HG03045 (cell line): ENCODE measurements around the gene F10.

Experiments used
- ATAC-seq: cut with Tn5 transposase; IDR thresholded peaks from one replicate; pipeline ENCODE4 v1.9.1; 2021; ENCODE audit warnings: mild to moderate bottlenecking, moderate library complexity; ENCODE audit not compliant: unreplicated experiment

Gene F10

DNA sequence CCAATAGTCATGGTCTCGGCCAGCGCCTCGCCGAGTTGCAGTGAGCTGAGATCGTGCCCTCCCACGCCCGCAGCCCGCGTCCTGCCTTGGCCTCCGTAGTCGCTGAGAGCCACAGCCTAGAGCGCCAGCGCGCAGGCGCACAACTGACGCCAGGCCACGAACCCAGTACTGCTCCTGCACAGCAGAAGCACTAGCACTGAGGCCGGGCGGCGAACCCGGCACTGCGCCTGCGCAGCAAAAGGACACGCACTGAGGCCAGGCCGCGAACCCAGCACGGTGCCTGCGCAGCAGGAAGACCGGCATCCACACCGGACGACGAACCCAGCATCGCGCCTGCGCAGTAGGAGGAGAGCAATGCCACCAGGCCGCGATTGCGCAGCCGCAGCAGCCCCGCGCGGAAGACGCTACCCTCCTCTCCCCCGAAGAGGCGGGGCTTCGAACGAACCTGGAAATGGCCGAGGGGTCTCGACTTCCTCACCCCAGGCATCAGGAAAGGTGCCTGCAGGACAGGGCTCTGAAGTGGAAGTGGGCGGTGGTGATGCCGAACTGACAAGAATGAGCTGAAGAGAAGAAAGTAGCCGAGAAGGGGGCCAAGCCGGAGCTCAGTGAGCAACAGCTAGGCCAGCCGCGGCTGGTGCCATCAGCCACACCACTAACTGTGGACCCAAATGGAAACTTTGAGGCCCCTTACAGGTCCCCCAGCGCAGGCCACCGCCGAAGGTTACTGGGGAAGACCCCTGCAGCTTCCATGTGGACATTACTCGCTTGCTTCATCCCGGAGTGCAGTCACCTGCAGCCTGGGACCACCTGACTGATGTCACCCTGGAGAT lies 7.5 kb downstream of the F10 start:
- ATAC-seq = no peak

DNA sequence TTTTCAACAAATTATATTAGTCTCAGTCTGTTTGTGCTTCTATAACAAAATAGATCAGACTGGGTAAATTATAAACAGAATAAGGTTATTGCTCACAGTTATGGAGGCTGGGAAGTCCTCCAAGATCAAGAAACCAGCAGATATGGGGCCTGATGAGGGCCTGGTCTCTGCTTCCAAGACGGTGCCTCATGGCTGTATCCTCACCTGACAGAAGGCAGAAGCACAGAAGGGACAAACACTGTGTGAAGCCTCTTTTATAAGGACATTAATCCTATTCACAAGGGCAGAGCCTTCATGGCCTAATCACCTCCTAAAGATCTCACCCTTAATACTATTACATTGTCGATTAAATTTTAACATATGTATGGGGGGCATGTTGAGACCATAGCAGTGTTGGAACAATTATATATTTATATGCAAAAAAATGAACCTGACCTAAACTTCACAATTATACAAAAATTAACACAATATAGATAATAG lies 12.7 kb downstream of the F10 start:
- no peak for ATAC-seq

DNA sequence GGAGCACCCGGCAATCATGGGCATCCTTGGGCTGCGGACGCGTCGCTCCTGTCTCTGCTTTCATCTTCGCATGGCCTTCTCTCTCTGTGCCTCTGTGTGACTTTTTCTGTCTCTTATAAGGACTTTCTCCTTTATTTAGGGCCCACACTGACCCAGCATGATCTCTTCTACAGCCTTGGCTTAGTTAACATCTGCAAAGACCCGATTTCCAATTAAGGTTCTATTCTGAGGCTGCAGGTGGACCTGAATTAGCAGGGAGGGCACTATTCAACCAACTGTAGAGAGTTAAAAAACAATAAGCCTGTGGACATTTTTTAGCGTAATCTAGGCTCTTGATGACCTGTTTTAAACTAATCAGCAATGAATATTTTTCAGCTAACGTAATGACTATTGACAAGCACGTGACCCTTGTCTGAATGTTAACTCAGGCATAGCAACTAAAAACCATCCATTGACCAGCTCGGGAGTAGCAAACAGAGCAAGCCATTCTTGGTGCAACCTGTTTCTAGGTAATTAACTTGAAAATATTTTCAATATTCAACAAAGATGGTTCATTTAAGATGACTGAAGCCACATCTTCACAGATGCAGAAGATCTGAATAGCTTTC lies 15.2 kb downstream of the F10 start:
- ATAC-seq = no peak

DNA sequence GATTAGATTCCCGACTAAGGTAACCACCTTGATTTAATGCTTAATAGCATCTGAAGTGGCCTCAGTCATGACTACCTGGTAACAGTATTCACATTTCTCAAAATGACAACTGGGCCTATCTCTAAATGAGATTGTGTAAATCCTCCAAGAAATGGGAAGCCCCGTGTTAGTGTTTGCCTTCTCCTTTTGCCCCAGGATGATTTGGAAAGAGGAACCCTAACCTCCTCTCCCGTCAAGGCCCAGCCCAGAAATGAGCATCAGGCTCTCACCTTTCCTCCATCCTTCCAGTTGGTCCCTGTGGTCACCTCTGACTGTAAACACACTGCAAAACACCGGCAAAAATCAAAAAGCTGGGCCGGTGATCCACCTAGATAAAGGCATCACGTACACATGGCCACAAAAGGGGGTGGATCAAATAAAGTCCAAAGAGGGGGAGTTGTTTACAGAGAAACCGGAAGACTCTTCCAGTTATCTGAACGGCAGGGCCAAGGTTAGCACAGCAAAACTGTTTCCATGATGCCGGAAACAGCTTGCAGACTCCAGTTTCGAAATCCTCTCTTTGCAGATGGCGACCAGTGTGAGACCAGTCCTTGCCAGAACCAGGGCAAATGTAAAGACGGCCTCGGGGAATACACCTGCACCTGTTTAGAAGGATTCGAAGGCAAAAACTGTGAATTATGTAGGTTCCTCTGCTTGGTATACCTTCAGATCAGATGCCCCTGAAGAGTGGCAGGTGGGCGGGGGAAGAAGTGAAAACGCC lies 16.4 kb downstream of the F10 start:
- no peak for ATAC-seq

DNA sequence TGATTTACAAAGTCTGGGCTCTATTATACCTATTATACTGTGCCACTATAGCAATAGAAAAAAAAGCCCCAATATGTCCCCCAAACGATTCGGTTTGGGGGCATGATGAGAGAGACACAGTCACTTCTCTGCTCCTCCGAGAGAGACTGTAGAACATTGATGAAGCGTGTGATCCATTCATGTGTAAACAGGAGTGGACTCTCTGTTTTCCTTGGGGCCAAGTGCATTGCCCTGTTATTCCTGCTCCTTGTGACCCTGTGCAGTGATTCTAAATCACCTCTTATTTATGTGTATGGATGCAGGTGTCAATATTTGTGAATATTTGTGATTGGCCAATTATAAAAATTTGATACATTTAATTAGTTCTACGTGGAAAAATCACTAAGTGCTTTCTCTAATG lies 17.0 kb downstream of the F10 start:
- no peak for ATAC-seq

DNA sequence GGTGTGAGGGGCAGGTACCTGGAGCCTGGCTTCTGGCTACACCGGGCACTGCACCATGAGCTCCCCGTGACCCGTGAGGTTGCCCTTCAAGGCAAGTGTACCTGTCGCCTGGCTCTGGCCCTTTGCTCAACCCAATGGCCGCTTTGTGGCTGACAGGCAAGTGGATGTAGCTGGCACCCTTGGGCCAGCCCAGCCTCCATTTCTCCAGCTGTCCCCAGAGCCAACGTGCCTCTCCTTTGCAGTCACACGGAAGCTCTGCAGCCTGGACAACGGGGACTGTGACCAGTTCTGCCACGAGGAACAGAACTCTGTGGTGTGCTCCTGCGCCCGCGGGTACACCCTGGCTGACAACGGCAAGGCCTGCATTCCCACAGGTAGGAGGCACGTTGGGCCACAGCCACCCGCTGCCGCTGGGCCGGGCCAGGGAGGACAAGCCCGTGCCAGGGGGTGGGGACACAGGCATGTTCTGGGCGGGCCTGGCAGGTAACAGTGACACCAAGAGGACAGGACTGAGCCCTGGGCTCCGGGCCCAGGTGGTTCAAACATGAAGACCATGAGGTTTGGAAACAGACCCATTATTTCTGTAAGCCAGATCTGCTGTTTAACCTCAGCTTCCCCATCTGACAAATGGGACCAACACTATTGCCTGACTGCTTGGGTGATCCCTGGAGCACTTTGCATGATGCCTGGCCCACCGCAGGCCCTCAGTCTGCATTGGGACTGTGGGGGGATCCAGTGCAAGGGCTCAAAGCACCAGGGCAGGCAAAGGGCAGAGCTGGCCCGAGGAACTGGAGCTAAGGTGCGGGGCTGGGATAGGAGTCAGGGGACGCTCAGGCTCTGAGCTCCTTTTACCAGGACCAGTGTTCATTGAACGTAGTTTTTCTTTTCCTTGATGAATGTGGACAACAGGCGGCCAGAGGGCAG lies 18.3 kb downstream of the F10 start:
- ATAC-seq = no peak

DNA sequence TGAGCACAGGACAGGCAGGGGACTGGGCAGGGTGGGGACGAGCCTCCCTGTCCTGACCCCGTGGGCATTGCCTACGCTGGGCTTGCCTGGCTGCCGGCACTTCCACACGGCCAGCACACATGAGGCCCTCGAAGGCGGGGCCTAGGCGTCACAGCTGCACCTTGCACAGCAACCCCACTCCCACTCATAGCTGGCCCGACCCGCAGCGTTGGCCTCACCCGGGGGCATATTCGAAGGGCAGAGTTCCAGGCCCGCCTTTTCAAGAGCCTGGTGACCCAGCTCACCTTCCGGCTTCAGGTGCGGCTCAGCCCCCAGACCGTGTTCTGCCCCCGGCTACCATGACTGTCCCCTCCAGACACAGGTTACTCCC lies 19.0 kb downstream of the F10 start:
- ATAC-seq = no peak

DNA sequence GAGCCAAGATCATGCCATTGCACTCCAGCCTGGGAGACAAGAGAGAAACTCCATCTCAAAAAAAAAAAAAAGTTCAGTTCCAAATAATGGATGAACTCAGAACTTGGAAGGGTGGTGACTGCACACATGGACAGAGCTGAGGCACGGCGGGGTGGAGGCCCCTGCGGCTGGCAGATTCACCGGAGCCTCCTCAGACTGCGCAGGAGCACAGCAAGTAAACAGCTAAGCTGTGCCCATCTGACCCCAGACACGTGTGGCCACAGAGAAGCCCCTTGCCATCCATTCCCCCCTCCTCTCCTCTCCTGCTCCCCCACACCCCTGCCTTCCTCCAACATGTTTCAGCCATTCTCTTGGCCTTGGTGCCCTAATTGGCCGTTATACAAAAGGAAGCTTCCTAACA lies 20.3 kb downstream of the F10 start:
- no peak for ATAC-seq

DNA sequence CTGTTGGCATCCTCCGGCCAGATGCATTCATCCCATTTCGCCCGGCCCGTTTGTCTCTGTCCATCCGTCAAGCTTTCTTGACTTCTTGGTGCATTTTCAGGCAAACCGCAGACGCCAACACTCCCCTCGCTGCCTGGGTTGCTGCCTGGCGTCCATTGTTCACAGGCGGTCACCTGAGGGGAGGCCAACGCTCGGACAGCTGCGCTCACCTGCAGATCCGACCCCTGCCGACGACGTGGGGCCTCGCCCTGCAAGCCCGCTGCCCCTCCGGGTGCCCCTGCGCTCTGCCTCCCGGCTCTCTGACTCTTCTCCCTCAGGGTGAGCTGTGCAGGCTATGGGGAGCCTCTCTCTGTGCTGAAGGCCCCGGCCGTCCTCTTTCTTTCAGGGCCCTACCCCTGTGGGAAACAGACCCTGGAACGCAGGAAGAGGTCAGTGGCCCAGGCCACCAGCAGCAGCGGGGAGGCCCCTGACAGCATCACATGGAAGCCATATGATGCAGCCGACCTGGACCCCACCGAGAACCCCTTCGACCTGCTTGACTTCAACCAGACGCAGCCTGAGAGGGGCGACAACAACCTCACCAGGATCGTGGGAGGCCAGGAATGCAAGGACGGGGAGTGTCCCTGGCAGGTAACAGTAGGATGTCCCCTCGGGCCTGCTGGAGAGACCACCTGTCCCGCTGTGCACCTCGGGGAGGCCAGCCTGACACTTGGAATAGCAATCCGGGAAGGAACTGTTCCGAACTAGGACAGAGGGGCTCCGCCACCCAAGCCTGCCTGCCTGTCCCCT lies 21.1 kb downstream of the F10 start:
- no peak for ATAC-seq

DNA sequence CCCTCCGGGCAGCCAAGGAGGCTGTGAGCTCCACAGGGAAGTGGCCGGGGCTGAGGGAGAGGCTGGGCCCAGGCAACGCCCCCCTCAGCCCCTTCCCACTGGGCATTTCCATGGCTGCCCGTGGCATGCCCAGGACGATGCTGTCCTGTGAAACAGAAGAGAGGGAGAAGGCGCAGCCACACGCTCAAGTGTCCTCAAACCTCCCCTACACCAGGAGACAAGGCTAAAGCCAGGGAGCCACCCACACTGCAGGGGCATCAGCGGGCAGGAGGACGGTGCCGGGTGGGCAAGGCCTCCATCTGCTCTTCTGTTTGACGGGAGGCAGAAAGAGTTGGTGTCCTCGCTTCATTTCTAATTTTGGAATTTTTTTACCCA lies 21.6 kb downstream of the F10 start:
- no peak for ATAC-seq

DNA sequence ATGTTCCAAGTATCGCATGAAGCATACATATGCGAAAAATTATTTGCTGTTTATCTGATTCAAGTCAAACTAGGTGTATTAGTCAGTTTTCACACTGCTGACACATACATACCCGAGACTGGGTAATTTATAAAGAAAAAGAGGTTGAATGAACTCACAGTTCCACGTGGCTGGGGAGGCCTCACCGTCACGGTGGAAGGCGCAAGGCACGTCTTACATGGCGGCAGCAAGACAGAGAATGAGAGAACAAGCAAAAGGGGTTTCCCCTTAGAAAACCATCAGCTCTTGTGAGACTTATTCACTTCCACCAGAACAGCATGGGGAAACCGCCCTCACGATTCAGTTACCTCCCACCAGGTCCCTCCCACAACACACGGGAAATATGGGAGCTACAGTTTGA lies 22.9 kb downstream of the F10 start:
- ATAC-seq = no peak

DNA sequence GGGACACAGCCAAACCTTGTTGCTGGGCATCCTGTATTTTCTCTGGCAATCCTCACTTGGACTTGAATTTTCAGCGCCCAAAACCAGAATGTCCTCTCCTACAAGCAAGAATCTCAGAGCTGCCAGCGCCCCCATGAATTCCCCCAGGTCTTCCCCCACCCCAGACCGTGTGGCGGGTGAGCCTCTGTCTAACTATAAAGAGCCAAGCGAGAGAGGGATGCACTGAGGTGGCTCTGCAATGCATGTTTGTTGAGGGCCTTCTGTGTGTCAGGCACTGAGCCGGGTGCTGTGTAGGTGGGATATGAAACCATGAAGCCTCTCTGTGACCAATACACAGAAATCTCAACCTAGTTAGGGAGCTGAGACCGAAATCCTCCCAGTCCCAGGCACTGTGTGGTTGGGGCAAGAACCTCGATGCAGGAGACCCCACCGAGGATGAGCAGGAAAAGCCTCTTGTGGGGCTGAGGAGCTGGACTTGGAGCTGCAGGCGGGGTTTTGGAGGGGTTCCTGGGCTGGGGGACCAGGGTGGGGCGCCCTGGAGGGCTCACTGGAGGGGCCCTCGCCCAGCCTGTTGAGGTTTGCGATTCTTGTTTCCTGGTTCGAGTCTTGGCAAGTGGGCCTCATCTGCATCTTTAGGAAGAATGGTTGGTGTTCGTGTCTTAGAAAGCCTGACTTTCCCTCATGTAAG lies 23.5 kb downstream of the F10 start:
- ATAC-seq = no peak

DNA sequence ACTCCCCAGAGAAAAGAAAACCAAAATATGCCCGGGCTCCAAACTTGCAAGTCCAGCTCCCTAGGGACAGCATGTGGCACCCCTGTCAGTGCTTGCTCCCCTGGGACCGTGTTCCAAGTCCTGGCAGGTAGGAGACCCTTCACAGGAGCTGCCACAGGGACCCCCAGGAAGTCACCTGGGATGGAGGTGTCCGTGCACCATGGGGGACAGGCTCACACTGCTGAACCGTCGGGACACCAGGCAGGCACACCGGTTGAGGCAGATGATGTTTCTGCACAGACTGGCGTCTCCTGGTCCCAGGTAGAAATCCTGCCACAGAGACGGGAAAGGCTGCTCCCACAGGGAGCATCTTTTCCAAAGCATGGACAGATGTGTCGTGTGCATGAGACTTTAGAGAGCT lies 24.2 kb downstream of the F10 start:
- ATAC-seq = no peak

DNA sequence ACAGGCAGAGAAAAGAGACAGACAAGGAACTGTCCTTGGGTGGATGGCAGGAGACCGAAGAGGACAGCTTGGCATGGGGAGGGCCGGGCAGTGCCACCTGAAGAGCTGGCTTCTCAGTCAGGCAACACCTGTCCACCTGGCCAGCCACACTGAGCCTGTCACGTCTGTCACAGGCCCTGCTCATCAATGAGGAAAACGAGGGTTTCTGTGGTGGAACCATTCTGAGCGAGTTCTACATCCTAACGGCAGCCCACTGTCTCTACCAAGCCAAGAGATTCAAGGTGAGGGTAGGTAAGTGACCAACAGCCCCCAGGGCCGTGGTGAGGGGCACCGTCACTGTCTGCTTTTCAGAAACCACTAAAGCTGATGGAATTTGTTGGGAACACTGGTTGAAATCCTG lies 24.6 kb downstream of the F10 start:
- ATAC-seq = no peak

DNA sequence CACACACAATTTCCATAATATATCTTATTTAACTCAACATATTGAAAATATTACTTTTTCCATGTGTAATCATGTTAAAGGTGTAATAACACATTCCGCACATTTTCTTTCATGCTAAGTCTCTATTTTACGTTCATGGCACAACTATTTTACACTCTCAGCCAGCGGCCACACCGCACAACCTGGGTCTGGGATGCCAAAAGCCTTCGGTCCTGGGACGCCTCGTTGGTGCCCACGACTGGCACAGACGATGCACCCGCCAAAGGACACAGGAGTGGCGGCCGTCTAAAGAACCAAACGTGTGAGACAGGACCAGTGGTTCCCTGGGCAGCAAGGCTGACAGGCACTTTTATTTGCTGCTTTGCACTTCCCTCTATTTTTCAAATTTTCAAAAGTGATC lies 25.8 kb downstream of the F10 start:
- ATAC-seq = no peak

DNA sequence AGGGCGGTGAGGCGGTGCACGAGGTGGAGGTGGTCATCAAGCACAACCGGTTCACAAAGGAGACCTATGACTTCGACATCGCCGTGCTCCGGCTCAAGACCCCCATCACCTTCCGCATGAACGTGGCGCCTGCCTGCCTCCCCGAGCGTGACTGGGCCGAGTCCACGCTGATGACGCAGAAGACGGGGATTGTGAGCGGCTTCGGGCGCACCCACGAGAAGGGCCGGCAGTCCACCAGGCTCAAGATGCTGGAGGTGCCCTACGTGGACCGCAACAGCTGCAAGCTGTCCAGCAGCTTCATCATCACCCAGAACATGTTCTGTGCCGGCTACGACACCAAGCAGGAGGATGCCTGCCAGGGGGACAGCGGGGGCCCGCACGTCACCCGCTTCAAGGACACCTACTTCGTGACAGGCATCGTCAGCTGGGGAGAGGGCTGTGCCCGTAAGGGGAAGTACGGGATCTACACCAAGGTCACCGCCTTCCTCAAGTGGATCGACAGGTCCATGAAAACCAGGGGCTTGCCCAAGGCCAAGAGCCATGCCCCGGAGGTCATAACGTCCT lies 26.4 kb downstream of the F10 start:
- ATAC-seq = no peak

DNA sequence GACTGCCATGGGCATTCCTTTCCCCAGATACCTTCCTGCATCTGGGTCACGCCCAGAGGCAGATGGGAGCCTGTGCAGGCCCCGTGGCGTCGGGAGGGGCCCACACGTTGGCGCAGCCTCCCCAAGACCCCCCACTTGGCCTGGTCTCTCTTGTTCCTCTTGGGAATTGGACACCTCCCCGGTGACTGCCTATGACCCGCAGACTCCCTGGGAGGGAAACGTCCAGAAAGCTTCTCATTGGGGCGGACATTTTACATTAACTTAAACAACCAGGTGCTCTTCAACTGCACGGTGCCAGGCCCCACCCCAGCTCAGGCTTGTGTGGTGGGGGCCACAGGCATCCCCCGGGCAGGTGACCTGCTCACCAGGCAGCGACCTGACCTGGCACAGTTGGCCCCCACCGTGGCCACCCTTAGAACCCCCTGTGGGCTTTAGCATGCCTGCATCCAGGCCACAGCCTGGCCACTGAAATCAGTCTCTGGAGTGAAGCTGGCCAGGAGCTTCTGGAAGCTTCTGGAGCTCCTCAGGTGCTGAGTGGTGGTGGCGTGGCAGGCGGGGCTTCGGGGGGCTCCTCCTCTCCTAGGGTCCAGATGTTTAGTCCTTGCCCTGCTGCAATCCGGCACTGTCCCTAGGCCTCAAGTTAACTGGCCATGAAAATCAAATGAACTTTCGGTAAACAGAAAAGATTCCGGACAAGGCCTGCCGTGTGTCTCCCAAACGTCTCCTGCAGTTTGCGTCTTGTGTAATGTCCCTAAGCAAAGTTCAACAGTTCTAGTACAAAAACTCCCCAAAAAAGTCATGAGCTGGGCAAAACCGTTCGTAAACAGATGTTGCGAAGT lies 27.3 kb downstream of the F10 start:
- ATAC-seq = no peak
